HepG2 (cell line): ENCODE results near the gene MB21D2. TPM values are rescaled to one million over a fixed set of nuclear protein-coding genes. Genes with fewer than 3 reads are reported as not detected.
A peak's percentile ranks its signal among the peaks of the same experiment; 100 is the strongest.

Experiments
- CBFB ChIP-seq: sonication (generic); formaldehyde crosslinking; IDR thresholded peaks from 2 replicates; pipeline ENCODE4 v1.4.0; 2020; ENCODE audit warnings: missing genetic modification reagents
- CHD2 ChIP-seq: IDR thresholded peaks from 2 replicates; pipeline ENCODE4 v1.6.1; 2011; ENCODE audit warnings: low read depth, low read length, improper control_type of control experiment
- DNMT3B ChIP-seq: conservative IDR thresholded peaks from 2 replicates; pipeline ENCODE4 v1.6.1; 2016; ENCODE audit warnings: missing biosample characterization, control low read depth
- FOXC1 ChIP-seq: sonication (generic); formaldehyde crosslinking; IDR thresholded peaks from 2 replicates; pipeline ENCODE4 v1.8.0; 2022; ENCODE audit warnings: mild to moderate bottlenecking, missing genetic modification reagents, borderline replicate concordance
- GFI1 ChIP-seq: sonication (generic); formaldehyde crosslinking; IDR thresholded peaks from 2 replicates; pipeline ENCODE4 v1.5.0; 2020; ENCODE audit warnings: missing genetic modification reagents, mild to moderate bottlenecking, borderline replicate concordance
- HNRNPUL1 ChIP-seq: fragments of 200-400 bp; formaldehyde crosslinking; IDR thresholded peaks from 2 replicates; pipeline ENCODE4 v1.6.1; 2017; ENCODE audit warnings: low read depth, mild to moderate bottlenecking, low read length, moderate library complexity
- KDM5A ChIP-seq: fragments of 200-600 bp; sonication (generic); IDR thresholded peaks from 2 replicates; pipeline ENCODE4 v1.7.0; 2018; ENCODE audit warnings: antibody characterized with exemption, mild to moderate bottlenecking, low read length, borderline replicate concordance
- ONECUT2 ChIP-seq: sonication (generic); formaldehyde crosslinking; IDR thresholded peaks from 2 replicates; pipeline ENCODE4 v1.4.0; 2020; ENCODE audit warnings: missing genetic modification reagents
- PAF1 ChIP-seq: IDR thresholded peaks from 2 replicates; pipeline ENCODE4 v1.6.1; 2016; ENCODE audit warnings: missing genetic modification reagents, missing compliant biosample characterization
- PCBP1 ChIP-seq: fragments of 200-400 bp; formaldehyde crosslinking; IDR thresholded peaks from 2 replicates; pipeline ENCODE4 v1.6.1; 2017; ENCODE audit warnings: mild to moderate bottlenecking, low read depth, low read length, borderline replicate concordance
- RNF219 ChIP-seq: sonication (generic); formaldehyde crosslinking; IDR thresholded peaks from 2 replicates; pipeline ENCODE4 v1.5.0; 2020; ENCODE audit warnings: mild to moderate bottlenecking, missing genetic modification reagents
- SNRNP70 ChIP-seq: fragments of 200-400 bp; formaldehyde crosslinking; IDR thresholded peaks from 2 replicates; pipeline ENCODE4 v1.6.1; 2017; ENCODE audit warnings: mild to moderate bottlenecking, low read depth, low read length, moderate library complexity
- STAT6 ChIP-seq: sonication (generic); formaldehyde crosslinking; IDR thresholded peaks from 2 replicates; pipeline ENCODE4 v1.4.0; 2020; ENCODE audit warnings: missing genetic modification reagents, mild to moderate bottlenecking, borderline replicate concordance
- ZEB1 ChIP-seq: IDR thresholded peaks from 2 replicates; pipeline ENCODE4 v1.6.1; 2012; ENCODE audit warnings: mild to moderate bottlenecking, low read depth, inconsistent platforms; ENCODE audit not compliant: insufficient replicate concordance
- ZNF337 ChIP-seq: sonication (generic); formaldehyde crosslinking; IDR thresholded peaks from 2 replicates; pipeline ENCODE4 v1.5.1; 2020; ENCODE audit warnings: missing genetic modification reagents, low read depth, mild to moderate bottlenecking, borderline replicate concordance
- ZNF570 ChIP-seq: sonication (generic); formaldehyde crosslinking; IDR thresholded peaks from 2 replicates; pipeline ENCODE4 v1.4.0; 2020; ENCODE audit warnings: mild to moderate bottlenecking, missing genetic modification reagents, borderline replicate concordance
- ZNF768 ChIP-seq: sonication (generic); formaldehyde crosslinking; IDR thresholded peaks from 2 replicates; pipeline ENCODE4 v1.4.0; 2020; ENCODE audit warnings: missing genetic modification reagents
- ZNF841 ChIP-seq: sonication (generic); formaldehyde crosslinking; IDR thresholded peaks from 2 replicates; pipeline ENCODE4 v1.8.1; 2023; ENCODE audit warnings: missing genetic modification reagents, borderline replicate concordance
- polyA plus RNA-seq, 8 experiments: library from polyadenylated mRNA; depleted of rRNA in 3 of 8; stranded (reverse) in 7 of 8; unstranded in 1 of 8; fragments of >200 nt; fragmentation: Illumina TruSeq in 4 of 8; extraction: Trizol in 4 of 8; gene quantifications; 2 replicates each; pipeline versions ENCODE4 v1.2.1 to v1.2.3, GENCODE V29; 2011 to 2016; ENCODE audit warnings: low read depth in 4 of 8, missing spikeins in 1 of 8, mixed read lengths in 1 of 8; ENCODE audit not compliant: insufficient read depth in 1 of 8
- total RNA-seq, 5 experiments: library from RNA; depleted of rRNA; stranded (reverse); fragments of >200 nt; fragmentation: Illumina TruSeq; extraction: Trizol; gene quantifications; 2 replicates each; pipeline ENCODE4 v1.2.3, GENCODE V29; 2016; ENCODE audit warnings: low read depth in 1 of 5
- TF ChIP-seq, protein P1 (sequence below): sonication (generic); formaldehyde crosslinking; IDR thresholded peaks from 2 replicates; pipeline ENCODE4 v1.9.0; 2021; ENCODE audit warnings: missing genetic modification reagents, borderline replicate concordance
- TF ChIP-seq, protein P2 (sequence below): sonication (generic); formaldehyde crosslinking; IDR thresholded peaks from 2 replicates; pipeline ENCODE4 v1.8.0; 2022; ENCODE audit warnings: mild to moderate bottlenecking, missing genetic modification reagents, borderline replicate concordance
- TF ChIP-seq, protein P3 (sequence below): IDR thresholded peaks from 2 replicates; pipeline ENCODE4 v1.6.1; 2012; ENCODE audit warnings: inconsistent platforms

The MB21D2 gene
- total and polyA plus RNA-seq, 2 of the 13 experiments (the other 11 are each of a cell fraction or from before 2014, with no cell fraction given): 0.90 to 1.6 TPM

GRCh38 chr3:192851821-192852372, 65.8 kb downstream of the MB21D2 start (continued):
- TF ChIP-seq STAT6 (CRISPR knock-in tag): no peak
- TF ChIP-seq, protein P1, sequence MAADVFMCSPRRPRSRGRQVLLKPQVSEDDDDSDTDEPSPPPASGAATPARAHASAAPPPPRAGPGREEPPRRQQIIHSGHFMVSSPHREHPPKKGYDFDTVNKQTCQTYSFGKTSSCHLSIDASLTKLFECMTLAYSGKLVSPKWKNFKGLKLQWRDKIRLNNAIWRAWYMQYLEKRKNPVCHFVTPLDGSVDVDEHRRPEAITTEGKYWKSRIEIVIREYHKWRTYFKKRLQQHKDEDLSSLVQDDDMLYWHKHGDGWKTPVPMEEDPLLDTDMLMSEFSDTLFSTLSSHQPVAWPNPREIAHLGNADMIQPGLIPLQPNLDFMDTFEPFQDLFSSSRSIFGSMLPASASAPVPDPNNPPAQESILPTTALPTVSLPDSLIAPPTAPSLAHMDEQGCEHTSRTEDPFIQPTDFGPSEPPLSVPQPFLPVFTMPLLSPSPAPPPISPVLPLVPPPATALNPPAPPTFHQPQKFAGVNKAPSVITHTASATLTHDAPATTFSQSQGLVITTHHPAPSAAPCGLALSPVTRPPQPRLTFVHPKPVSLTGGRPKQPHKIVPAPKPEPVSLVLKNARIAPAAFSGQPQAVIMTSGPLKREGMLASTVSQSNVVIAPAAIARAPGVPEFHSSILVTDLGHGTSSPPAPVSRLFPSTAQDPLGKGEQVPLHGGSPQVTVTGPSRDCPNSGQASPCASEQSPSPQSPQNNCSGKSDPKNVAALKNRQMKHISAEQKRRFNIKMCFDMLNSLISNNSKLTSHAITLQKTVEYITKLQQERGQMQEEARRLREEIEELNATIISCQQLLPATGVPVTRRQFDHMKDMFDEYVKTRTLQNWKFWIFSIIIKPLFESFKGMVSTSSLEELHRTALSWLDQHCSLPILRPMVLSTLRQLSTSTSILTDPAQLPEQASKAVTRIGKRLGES (CRISPR knock-in tag): no peak
- TF ChIP-seq ZEB1: peak; percentile 54
- TF ChIP-seq HNRNPUL1: no peak
- TF ChIP-seq RNF219 (CRISPR knock-in tag): no peak
- no peak for TF ChIP-seq KDM5A
- no peak for TF ChIP-seq PCBP1
- TF ChIP-seq ONECUT2: no peak
- TF ChIP-seq ZNF841 (CRISPR knock-in tag): no peak
- TF ChIP-seq CHD2: no peak
- TF ChIP-seq ZNF570 (CRISPR knock-in tag): no peak
- TF ChIP-seq FOXC1 (CRISPR knock-in tag): no peak
- no peak for TF ChIP-seq PAF1 (CRISPR knock-in tag)
- TF ChIP-seq DNMT3B: no peak
- TF ChIP-seq, protein P2, sequence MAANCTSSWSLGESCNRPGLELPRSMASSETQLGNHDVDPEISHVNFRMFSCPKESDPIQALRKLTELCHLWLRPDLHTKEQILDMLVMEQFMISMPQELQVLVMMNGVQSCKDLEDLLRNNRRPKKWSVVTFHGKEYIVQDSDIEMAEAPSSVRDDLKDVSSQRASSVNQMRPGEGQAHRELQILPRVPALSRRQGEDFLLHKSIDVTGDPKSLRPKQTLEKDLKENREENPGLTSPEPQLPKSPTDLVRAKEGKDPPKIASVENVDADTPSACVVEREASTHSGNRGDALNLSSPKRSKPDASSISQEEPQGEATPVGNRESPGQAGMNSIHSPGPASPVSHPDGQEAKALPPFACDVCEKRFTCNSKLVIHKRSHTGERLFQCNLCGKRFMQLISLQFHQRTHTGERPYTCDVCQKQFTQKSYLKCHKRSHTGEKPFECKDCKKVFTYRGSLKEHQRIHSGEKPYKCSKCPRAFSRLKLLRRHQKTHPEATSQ (CRISPR knock-in tag): no peak
- TF ChIP-seq, protein P3, sequence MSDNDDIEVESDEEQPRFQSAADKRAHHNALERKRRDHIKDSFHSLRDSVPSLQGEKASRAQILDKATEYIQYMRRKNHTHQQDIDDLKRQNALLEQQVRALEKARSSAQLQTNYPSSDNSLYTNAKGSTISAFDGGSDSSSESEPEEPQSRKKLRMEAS: no peak
- no peak for TF ChIP-seq SNRNP70
- TF ChIP-seq CBFB: 0 out of 2 replicates have a peak, but pooled peaks have one; percentile 31
- TF ChIP-seq GFI1: no peak
- TF ChIP-seq ZNF337 (CRISPR knock-in tag): no peak
- TF ChIP-seq ZNF768 (CRISPR knock-in tag): peak; percentile 83; the same call in 1 of the 2 replicates
